Lung (tissue), 12 donors: ENCODE results near the gene TSEN34. TPM values are rescaled to one million over a fixed set of nuclear protein-coding genes. Genes with fewer than 3 reads are reported as not detected.
"Not testable (repeated sequence)": the region's sequence is repeated elsewhere in the genome, so short reads cannot be mapped to it uniquely, and the experiment has no call there.

ENCODE experiments used
- ATAC-seq: fragments of 200-7000 bp; cut with Tn5 transposase; one replicate; pipeline ENCODE4 v1.9.1; 2020; ENCODE audit warnings: moderate number of reproducible peaks; ENCODE audit not compliant: insufficient read depth, low FRiP score
- DNase-seq, 3 donors: peaks; one replicate each; pipeline ENCODE4 v3.0.0-alpha.2; 2013 to 2017
- H3K27ac ChIP-seq, 2 donors: one replicate each; pipeline ENCODE4 v1.5.1; 2013; ENCODE audit warnings: mild to moderate bottlenecking in 2 of 2, moderate library complexity in 2 of 2, control low read depth in 1 of 2, inconsistent platforms in 1 of 2, low read depth in 1 of 2, low read length in 1 of 2
- H3K27me3 ChIP-seq, 3 donors: one replicate each; pipeline ENCODE4 v1.5.1; 2013; ENCODE audit warnings: low read length in 2 of 3; ENCODE audit not compliant: control insufficient read depth in 3 of 3, insufficient read depth in 3 of 3
- H3K36me3 ChIP-seq, 4 donors: one replicate each; pipeline ENCODE4 v1.5.1; 2013; ENCODE audit warnings: low read length in 4 of 4, mild to moderate bottlenecking in 1 of 4, moderate library complexity in 1 of 4; ENCODE audit not compliant: control insufficient read depth in 4 of 4, insufficient read depth in 4 of 4
- H3K4me1 ChIP-seq, 5 donors: one replicate each; pipeline ENCODE4 v1.5.1; 2013; ENCODE audit warnings: low read length in 5 of 5, mild to moderate bottlenecking in 2 of 5, moderate library complexity in 1 of 5; ENCODE audit not compliant: control insufficient read depth in 5 of 5, insufficient read depth in 5 of 5
- H3K4me3 ChIP-seq: one replicate; pipeline ENCODE4 v1.5.1; 2013; ENCODE audit warnings: mild to moderate bottlenecking, control low read depth, moderate library complexity
- H3K9ac ChIP-seq, 2 donors: one replicate each; pipeline ENCODE4 v1.5.1; 2013; ENCODE audit warnings: low read length in 2 of 2, control low read depth in 1 of 2; ENCODE audit not compliant: insufficient read depth in 1 of 2
- H3K9me3 ChIP-seq, 4 donors: one replicate each; pipeline ENCODE4 v1.5.1; 2013; ENCODE audit warnings: low read length in 3 of 4, mild to moderate bottlenecking in 1 of 4, moderate library complexity in 1 of 4; ENCODE audit not compliant: control insufficient read depth in 4 of 4, insufficient read depth in 3 of 4
- WGBS, 2 donors: extraction: QIAGEN DNeasy Blood & Tissue Kit; methylation state at CpG; one replicate each; pipeline ENCODE4 v1.1.7; 2013; 5-methylcytosine and 5-hydroxymethylcytosine counted together
- polyA plus RNA-seq, 2 donors: library from polyadenylated mRNA; stranded (reverse); fragments of 200-250 nt; gene quantifications; one replicate each; pipeline ENCODE4 v1.2.1, GENCODE V29; 2013
- total RNA-seq, 2 donors: library from RNA; depleted of rRNA in 1 of 2; stranded (reverse); fragments of >200 nt in 1 of 2; gene quantifications; one replicate each; pipeline ENCODE4 v1.2.1, GENCODE V29; 2014 to 2021
- TF ChIP-seq, protein P1 (sequence below): IDR thresholded peaks from 2 replicates; pipeline ENCODE4 v1.5.1; 2012; ENCODE audit warnings: mild to moderate bottlenecking; ENCODE audit errors: control extremely low read depth, extremely low read depth
- donor health status: control.
- donor health status: control.
- donor health status: Bipolar disorder and iron deficiency.
- donor health status: healthy.
- donor health status: DM: yes; HTN: yes; CAD: no.

The TSEN34 gene
- total and polyA plus RNA-seq, 4 donors: 38.0 to 102 (median 55.2) TPM

DNA sequence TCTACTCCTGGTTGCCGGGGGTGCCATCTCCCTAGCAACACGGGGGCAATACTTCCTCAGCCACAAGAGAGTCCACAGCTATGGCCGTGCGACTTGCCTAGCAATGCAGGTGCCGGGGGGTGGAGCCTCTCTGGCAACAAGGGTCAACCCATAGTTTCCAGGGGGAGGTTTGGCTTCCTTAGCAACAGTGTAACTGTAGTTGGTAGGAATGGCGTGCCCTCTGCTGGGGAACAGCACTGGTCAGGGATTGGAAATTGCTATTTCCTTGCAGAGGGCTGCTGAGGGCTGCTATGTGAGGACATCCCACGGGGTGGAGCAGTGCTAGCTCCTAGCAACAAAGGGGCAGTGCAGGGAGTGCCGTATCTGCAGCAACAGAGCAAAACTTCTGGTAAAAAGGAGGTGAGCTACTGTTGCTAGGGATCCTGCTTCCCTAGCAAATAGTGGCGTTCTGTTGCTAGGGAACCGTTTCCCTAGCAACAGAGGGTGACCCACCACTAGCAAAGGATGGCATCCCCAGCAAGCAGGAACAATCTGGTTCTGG is 11.1 kb upstream of the TSEN34 start:
- ATAC-seq (no peak), DNase-seq (peak; percentile 58 to 74 (median 60))
- TF ChIP-seq, protein P1, sequence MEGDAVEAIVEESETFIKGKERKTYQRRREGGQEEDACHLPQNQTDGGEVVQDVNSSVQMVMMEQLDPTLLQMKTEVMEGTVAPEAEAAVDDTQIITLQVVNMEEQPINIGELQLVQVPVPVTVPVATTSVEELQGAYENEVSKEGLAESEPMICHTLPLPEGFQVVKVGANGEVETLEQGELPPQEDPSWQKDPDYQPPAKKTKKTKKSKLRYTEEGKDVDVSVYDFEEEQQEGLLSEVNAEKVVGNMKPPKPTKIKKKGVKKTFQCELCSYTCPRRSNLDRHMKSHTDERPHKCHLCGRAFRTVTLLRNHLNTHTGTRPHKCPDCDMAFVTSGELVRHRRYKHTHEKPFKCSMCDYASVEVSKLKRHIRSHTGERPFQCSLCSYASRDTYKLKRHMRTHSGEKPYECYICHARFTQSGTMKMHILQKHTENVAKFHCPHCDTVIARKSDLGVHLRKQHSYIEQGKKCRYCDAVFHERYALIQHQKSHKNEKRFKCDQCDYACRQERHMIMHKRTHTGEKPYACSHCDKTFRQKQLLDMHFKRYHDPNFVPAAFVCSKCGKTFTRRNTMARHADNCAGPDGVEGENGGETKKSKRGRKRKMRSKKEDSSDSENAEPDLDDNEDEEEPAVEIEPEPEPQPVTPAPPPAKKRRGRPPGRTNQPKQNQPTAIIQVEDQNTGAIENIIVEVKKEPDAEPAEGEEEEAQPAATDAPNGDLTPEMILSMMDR: no peak
- Histone ChIP-seq H3K9me3 (no peaks in the 10 kb centered on the region), H3K27me3 (no peaks in the 10 kb centered on the region), H3K4me1 (peaks cover 0 to 2% (median 0%) of the 10 kb centered on the region in 5 donors), H3K27ac (no peak overlapping the region), H3K36me3 (peaks cover 0 to 25% (median 10%) of the 10 kb centered on the region in 4 donors), H3K9ac (no peak overlapping the region), H3K4me3 (no peak overlapping the region)
- WGBS, 2 donors: 63 to 68% methylated on average over 10 of the region's 10 CpGs

DNA sequence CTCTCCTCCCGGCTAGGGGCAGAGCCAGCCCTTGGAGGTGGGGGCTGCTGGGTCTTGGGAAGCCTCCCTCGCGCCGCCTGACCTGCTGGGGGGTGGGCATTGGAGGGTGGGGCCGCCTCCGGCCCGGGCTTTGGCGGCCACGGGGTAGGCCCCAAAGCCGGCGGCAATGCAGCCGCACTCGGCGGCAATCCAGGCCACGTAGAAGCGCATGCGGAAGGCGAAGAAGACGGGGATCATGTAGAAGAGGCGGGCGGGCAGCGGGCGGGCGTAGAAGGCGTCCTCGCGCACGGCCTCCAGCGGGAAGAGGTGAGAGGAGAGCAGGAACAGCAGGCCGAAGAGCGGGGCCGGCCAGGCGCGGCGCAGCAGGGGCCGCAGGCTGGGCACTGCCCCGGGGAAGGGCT is 10.4 kb upstream of the TSEN34 start:
- Histone ChIP-seq H3K9ac (no peak overlapping the region), H3K27me3 (no peaks in the 10 kb centered on the region), H3K9me3 (no peaks in the 10 kb centered on the region), H3K4me1 (peaks cover 0 to 2% (median 0%) of the 10 kb centered on the region in 5 donors), H3K36me3 (peaks cover 0 to 25% (median 10%) of the 10 kb centered on the region in 4 donors), H3K4me3 (no peak overlapping the region), H3K27ac (no peak overlapping the region)
- ATAC-seq (no peak), DNase-seq (no peak)
- 96 to 97% methylated on average over 37 of the region's 37 CpGs for WGBS, 2 donors
- TF ChIP-seq, protein P1: no peak

- H3K36me3 ChIP-seq: peaks cover 0 to 25% (median 13%) of the 10 kb centered on the region in 4 donors
- H3K9ac ChIP-seq, H3K27ac ChIP-seq, H3K27me3 ChIP-seq, H3K4me1 ChIP-seq, DNase-seq, ATAC-seq, H3K4me3 ChIP-seq, H3K9me3 ChIP-seq: not testable (repeated sequence)
- 77 to 87% methylated on average over 3 of the region's 3 CpGs for WGBS, 2 donors
Observed at GRCh38 chr19:54181894-54182293, 9.2 kb upstream of the TSEN34 start.

DNA sequence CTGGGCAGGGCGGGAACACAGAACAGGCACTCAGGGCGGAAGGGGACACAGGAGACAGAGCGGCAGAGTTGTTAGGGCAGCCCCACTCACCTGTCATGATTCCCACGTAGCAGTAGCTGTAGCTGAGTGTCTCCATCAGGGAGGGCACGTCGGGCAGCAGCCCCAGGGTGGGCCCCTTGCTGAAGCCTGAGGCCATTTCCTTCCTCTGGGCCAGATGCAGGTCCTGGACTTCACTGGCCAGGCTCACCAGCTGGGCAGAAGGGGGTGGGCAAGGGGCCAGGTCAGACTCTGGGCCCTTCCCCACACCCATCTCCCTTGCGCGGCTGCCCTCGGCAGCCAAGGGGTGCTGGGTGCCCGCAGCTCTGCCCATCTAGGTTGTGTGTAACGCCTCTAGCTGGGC is 7.7 kb upstream of the TSEN34 start:
- Histone ChIP-seq H3K4me1 (peaks cover 0 to 6% (median under 1%) of the 10 kb centered on the region in 5 donors), H3K4me3 (no peak overlapping the region), H3K27me3 (no peaks in the 10 kb centered on the region), H3K9me3 (no peaks in the 10 kb centered on the region), H3K36me3 (peaks cover 0 to 19% (median 16%) of the 10 kb centered on the region in 4 donors), H3K9ac (no peak overlapping the region), H3K27ac (no peak overlapping the region)
- ATAC-seq (no peak), DNase-seq (no peak)
- TF ChIP-seq, protein P1: no peak
- WGBS, 2 donors: 71 to 92% methylated on average over 8 to 11 of the region's 11 CpGs
